Neural cell (in vitro differentiated cells): ENCODE data around the gene POLR3E. TPM values are rescaled to one million over a fixed set of nuclear protein-coding genes. Genes with fewer than 3 reads are reported as not detected.

ENCODE experiments used
- H2AFZ ChIP-seq: fragments of 200-600, 300-800 bp; sonication (generic), shearing (Covaris generic); 2 replicates; pipeline ENCODE4 v1.6.0; 2014; ENCODE audit warnings: low read depth, mild to moderate bottlenecking, antibody characterized with exemption, low read length, moderate library complexity
- H3F3A ChIP-seq: fragments of 200-600 bp; shearing (Covaris generic); 2 replicates; pipeline ENCODE4 v1.6.1; 2016; ENCODE audit warnings: mild to moderate bottlenecking, moderate library complexity, mixed read lengths, antibody characterized with exemption, low read length; ENCODE audit not compliant: insufficient read depth, poor library complexity, severe bottlenecking
- H3K27ac ChIP-seq: fragments of 200-600, 300-800 bp; sonication (generic), shearing (Covaris generic); 2 replicates; pipeline ENCODE4 v1.5.1; 2014; ENCODE audit warnings: mild to moderate bottlenecking, low read length, moderate library complexity
- H3K27me3 ChIP-seq: fragments of 300-800, 200-600 bp; sonication (generic), shearing (Covaris generic); 2 replicates; pipeline ENCODE4 v1.6.0; 2014; ENCODE audit warnings: mild to moderate bottlenecking, low read depth, low read length, moderate library complexity; ENCODE audit not compliant: insufficient read depth
- H3K36me3 ChIP-seq: fragments of 300-800, 200-600 bp; sonication (generic), shearing (Covaris generic); 2 replicates; pipeline ENCODE4 v1.5.1; 2014; ENCODE audit warnings: mild to moderate bottlenecking, antibody characterized with exemption, low read length, moderate library complexity; ENCODE audit not compliant: insufficient read depth
- H3K4me2 ChIP-seq: fragments of 300-800, 200-600 bp; sonication (generic), shearing (Covaris generic); 2 replicates; pipeline ENCODE4 v1.6.0; 2014; ENCODE audit warnings: mild to moderate bottlenecking, low read length
- H3K4me3 ChIP-seq: fragments of 300-800, 200-600 bp; sonication (generic), shearing (Covaris generic); 2 replicates; pipeline ENCODE4 v1.5.1; 2014; ENCODE audit warnings: mild to moderate bottlenecking, low read length, moderate library complexity
- H3K79me2 ChIP-seq: fragments of 200-600 bp; shearing (Covaris generic); replicated peaks from 2 replicates; pipeline ENCODE4 v1.6.0; 2014; ENCODE audit warnings: mild to moderate bottlenecking, low read length, moderate library complexity; ENCODE audit not compliant: insufficient read depth
- H3K9ac ChIP-seq: fragments of 300-800, 200-600 bp; sonication (generic), shearing (Covaris generic); 2 replicates; pipeline ENCODE4 v1.6.1; 2016; ENCODE audit warnings: mild to moderate bottlenecking, low read length, mixed read lengths
- H3K9me2 ChIP-seq: fragments of 200-600 bp; shearing (Covaris generic); 2 replicates; pipeline ENCODE4 v1.6.1; 2016; ENCODE audit warnings: mild to moderate bottlenecking, low read length, mixed read lengths; ENCODE audit not compliant: insufficient read depth
- H3K9me3 ChIP-seq: fragments of 200-600, 300-800 bp; sonication (generic), shearing (Covaris generic); 2 replicates; pipeline ENCODE4 v1.6.1; 2016; ENCODE audit warnings: mild to moderate bottlenecking, mixed run types, low read length, moderate library complexity, mixed read lengths
- H4K20me1 ChIP-seq: fragments of 200-600 bp; shearing (Covaris generic); 2 replicates; pipeline ENCODE4 v1.6.1; 2016; ENCODE audit warnings: mild to moderate bottlenecking, mixed run types; ENCODE audit not compliant: insufficient read depth
- CTCF ChIP-seq: fragments of 450-650 bp; IDR thresholded peaks from 2 replicates; pipeline ENCODE4 v1.5.1; 2014; ENCODE audit warnings: antibody characterized with exemption, mild to moderate bottlenecking, moderate library complexity; ENCODE audit not compliant: poor library complexity, severe bottlenecking
- EP300 ChIP-seq: fragments of 450-650 bp; conservative IDR thresholded peaks from 2 replicates; pipeline ENCODE4 v1.6.1; 2014; ENCODE audit warnings: antibody characterized with exemption, mild to moderate bottlenecking, moderate library complexity; ENCODE audit not compliant: poor library complexity, severe bottlenecking
- EZH2 ChIP-seq: fragments of 200-600, 300-800 bp; shearing (Covaris generic), sonication (generic); IDR thresholded peaks from 2 replicates; pipeline ENCODE4 v1.6.1; 2014; ENCODE audit warnings: antibody characterized with exemption, low read length, borderline replicate concordance, mild to moderate bottlenecking; ENCODE audit not compliant: insufficient read depth, poor library complexity, severe bottlenecking
- MXI1 ChIP-seq: fragments of 450-650 bp; conservative IDR thresholded peaks from 2 replicates; pipeline ENCODE4 v1.6.1; 2014; ENCODE audit warnings: antibody characterized with exemption, mild to moderate bottlenecking; ENCODE audit not compliant: poor library complexity, severe bottlenecking
- POLR2AphosphoS5 ChIP-seq: IDR thresholded peaks from 2 replicates; pipeline ENCODE4 v1.6.1; 2012
- REST ChIP-seq: IDR thresholded peaks from 2 replicates; pipeline ENCODE4 v1.6.1; 2012; ENCODE audit warnings: borderline replicate concordance
- SMC3 ChIP-seq: fragments of 450-650 bp; conservative IDR thresholded peaks from 2 replicates; pipeline ENCODE4 v1.6.1; 2014; ENCODE audit warnings: antibody characterized with exemption, mild to moderate bottlenecking, moderate library complexity; ENCODE audit not compliant: poor library complexity
- TAF1 ChIP-seq: IDR thresholded peaks from 2 replicates; pipeline ENCODE4 v1.6.1; 2012; ENCODE audit warnings: low read depth
- polyA plus RNA-seq: library from polyadenylated mRNA; depleted of rRNA; stranded (reverse); fragments of >200 nt; gene quantifications from 2 replicates; pipeline ENCODE4 v1.2.3, GENCODE V29; 2014

The POLR3E gene
- polyA plus RNA-seq, 1 donor from 2014 or later = 47.4 TPM

- H3K4me3 ChIP-seq = peak overlapping the region; percentile 98
- H3K79me2 ChIP-seq = peaks cover 8% of the 10 kb centered on the region
- no peaks in the 10 kb centered on the region for H3K9me2 ChIP-seq
- peak overlapping the region; percentile 90 for H3K9ac ChIP-seq
- peak overlapping the region; percentile 41 for H3K4me2 ChIP-seq
- H3F3A ChIP-seq = no peaks in the 10 kb centered on the region
- no peak for TF ChIP-seq SMC3
- TF ChIP-seq MXI1 = peak; percentile 37
- TF ChIP-seq EP300 = peak; percentile 75
- TF ChIP-seq CTCF = no peak
- TF ChIP-seq REST = peak; percentile 88
- peak; percentile 44 for TF ChIP-seq POLR2AphosphoS5
- H4K20me1 ChIP-seq = no peaks in the 10 kb centered on the region
- H2AFZ ChIP-seq = peak overlapping the region; percentile 60
- H3K9me3 ChIP-seq = no peaks in the 10 kb centered on the region
- H3K36me3 ChIP-seq = no peaks in the 10 kb centered on the region
- H3K27ac ChIP-seq = peak overlapping the region; percentile 94
- no peaks in the 10 kb centered on the region for H3K27me3 ChIP-seq
Observed at GRCh38 chr16:22297871-22298733, 893 bp downstream of the POLR3E start.

GRCh38 chr16:22299036-22299435 is 1.8 kb downstream of the POLR3E start:
- no peaks in the 10 kb centered on the region for H3K27me3 ChIP-seq
- H3K36me3 ChIP-seq = no peaks in the 10 kb centered on the region
- H3K4me2 ChIP-seq = peak overlapping the region; percentile 17
- H2AFZ ChIP-seq = no peak overlapping the region
- no peak overlapping the region for H3K9ac ChIP-seq
- peak overlapping the region; percentile 98 for H3K4me3 ChIP-seq
- peaks cover 8% of the 10 kb centered on the region for H3K79me2 ChIP-seq
- H3F3A ChIP-seq = no peaks in the 10 kb centered on the region
- H3K9me2 ChIP-seq = no peaks in the 10 kb centered on the region
- H4K20me1 ChIP-seq = no peaks in the 10 kb centered on the region
- no peaks in the 10 kb centered on the region for H3K9me3 ChIP-seq
- H3K27ac ChIP-seq = peak overlapping the region; percentile 94
- TF ChIP-seq CTCF (no peak), TAF1 (no peak), MXI1 (no peak), REST (no peak), EZH2 (no peak), POLR2AphosphoS5 (no peak)
